MM.1S (cell line): ENCODE measurements around the gene EIPR1.

ENCODE experiments used
- EZH2phosphoT487 ChIP-seq: fragments of 300-600 bp; sonication (generic); IDR thresholded peaks from 2 replicates; pipeline ENCODE4 v1.6.1; 2018; ENCODE audit warnings: antibody characterized with exemption, low read length
- TF ChIP-seq, protein P1 (sequence below): fragments of 300-600 bp; sonication (generic); IDR thresholded peaks from 2 replicates; pipeline ENCODE4 v1.5.1; 2016; ENCODE audit warnings: antibody characterized with exemption, low read length, mixed read lengths

DNA sequence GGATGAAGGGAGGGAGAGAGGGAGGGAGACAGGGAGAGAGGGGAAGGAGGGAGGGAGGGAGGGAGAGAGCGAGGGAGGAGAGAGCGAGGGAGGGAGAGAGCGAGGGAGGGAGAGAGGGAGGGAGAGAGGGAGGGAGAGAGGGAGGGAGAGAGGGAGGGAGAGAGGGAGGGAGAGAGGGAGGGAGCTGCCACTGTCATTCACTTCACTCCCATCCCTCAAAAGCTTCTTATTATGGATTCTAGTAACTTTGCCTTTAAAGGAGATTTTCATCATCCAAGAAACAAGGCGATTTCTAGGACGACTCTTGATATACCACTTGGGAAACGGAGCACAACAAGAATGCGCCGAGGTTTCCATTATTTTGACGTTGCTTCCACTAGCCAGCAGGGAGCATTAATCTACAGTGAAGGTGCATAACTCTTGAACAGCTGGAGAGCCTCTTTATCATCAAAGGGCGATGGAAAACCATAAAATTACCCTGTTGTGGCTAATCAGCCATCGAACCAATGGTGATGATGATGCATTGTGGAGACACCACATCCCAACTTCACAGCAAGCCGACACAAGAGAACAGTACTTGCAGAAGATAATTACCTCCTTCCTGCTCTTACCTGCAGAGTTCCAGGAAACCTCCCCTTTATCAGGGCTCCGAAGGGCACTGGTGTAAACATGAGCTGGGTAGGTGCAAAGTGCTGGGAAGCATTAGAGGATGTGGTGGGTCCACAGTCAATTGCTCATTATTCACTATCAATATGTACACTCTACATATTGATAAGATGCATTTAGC lies 130.5 kb downstream of the EIPR1 start:
- TF ChIP-seq, protein P1, sequence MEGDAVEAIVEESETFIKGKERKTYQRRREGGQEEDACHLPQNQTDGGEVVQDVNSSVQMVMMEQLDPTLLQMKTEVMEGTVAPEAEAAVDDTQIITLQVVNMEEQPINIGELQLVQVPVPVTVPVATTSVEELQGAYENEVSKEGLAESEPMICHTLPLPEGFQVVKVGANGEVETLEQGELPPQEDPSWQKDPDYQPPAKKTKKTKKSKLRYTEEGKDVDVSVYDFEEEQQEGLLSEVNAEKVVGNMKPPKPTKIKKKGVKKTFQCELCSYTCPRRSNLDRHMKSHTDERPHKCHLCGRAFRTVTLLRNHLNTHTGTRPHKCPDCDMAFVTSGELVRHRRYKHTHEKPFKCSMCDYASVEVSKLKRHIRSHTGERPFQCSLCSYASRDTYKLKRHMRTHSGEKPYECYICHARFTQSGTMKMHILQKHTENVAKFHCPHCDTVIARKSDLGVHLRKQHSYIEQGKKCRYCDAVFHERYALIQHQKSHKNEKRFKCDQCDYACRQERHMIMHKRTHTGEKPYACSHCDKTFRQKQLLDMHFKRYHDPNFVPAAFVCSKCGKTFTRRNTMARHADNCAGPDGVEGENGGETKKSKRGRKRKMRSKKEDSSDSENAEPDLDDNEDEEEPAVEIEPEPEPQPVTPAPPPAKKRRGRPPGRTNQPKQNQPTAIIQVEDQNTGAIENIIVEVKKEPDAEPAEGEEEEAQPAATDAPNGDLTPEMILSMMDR: no peak
- no peak for TF ChIP-seq EZH2phosphoT487
